Suppressor macrophage (primary cell): ENCODE data around the gene TP53BP1.
A peak's percentile ranks its signal among the peaks of the same experiment; 100 is the strongest.
"Not testable (repeated sequence)": the region's sequence is repeated elsewhere in the genome, so short reads cannot be mapped to it uniquely, and the experiment has no call there.

ENCODE experiments used
- DNase-seq, 4 experiments: peaks; one replicate each; pipeline ENCODE4 v3.0.0-alpha.2; 2020 to 2022
- total RNA-seq, 17 experiments: gene quantifications; one replicate each; lab custom pipeline; 2026; ENCODE audit warnings: mixed read lengths in 6 of 17, inconsistent platforms in 3 of 17; lab: John Stamatoyannopoulos, UW

Gene TP53BP1
- total RNA-seq: 14.5 to 58.2 (median 49.6) reads per million in 17 experiments

GRCh38 chr15:43492673-43493601, at the start of gene TP53BP1:
TSS of gene TP53BP1 (minus strand) at chr15:43493156. CDS start at chr15:43493043, 113 bp downstream.
- peak; percentile 95 to 97 (median 97) for DNase-seq

- DNase-seq: peak in 2 of 4 experiments; percentile 8 to 16
Measured at GRCh38 chr15:43541785-43542184, 48.8 kb upstream of the TP53BP1 start.

GRCh38 chr15:43538091-43538490, 45.1 kb upstream of the TP53BP1 start:
- no peak for DNase-seq

DNA sequence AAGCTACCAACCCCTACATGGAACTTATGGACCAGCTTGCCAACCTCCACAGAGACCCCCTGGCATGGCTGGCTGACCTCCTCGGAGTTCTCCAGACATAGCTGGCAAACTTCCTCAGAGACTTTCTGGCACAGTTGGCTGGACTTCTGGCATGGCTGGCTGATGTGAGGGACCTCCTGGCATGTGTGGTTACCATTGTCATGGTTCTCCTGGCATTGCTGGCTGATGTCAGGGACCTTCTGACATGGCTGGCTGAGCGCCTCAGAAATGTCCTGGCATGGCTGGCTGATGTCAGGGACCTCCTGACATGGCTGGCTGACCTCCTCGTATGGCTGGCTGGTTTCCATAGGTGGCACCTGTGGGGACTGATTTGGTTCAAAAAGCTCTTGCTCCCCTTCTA, 41.9 kb upstream of the TP53BP1 start:
- DNase-seq: no peak

DNA sequence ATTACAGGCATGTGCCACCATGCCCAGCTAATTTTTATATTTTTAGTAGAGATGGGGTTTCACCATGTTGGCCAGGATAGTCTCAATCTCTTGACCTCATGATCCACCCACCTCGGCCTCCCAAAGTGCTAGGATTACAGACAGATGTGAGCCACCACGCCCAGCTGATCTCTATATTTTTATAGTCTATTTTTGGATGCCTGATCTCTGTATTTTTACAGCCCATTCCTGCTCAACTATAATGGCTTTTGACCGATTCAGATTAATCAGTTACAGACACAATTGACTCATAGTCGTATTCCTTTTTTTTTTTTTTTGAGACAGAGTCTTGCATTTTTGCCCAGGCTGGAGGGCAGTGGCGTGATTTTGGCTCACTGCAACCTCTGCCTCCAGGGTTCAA, 39.9 kb upstream of the TP53BP1 start:
- DNase-seq: not testable (repeated sequence)

GRCh38 chr15:43531018-43531670, 38.2 kb upstream of the TP53BP1 start:
- no peak for DNase-seq

- DNase-seq: no peak
Measured at GRCh38 chr15:43529587-43530345, 36.8 kb upstream of the TP53BP1 start.

DNA sequence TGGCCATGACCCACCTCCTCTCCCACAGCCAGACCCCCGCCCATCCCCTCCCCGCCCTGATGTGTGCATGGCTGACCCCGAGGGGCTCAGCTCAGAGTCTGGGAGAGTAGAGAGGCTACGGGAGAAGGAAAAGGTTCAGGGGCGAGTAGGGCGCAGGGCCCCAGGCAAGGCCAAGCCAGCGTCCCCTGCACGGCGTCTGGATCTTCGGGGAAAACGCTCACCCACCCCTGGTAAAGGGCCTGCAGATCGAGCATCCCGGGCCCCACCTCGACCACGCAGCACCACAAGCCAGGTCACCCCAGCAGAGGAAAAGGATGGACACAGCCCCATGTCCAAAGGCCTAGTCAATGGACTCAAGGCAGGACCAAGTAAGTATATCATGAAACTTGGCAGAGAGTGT, 36.2 kb upstream of the TP53BP1 start:
- DNase-seq: no peak

DNA sequence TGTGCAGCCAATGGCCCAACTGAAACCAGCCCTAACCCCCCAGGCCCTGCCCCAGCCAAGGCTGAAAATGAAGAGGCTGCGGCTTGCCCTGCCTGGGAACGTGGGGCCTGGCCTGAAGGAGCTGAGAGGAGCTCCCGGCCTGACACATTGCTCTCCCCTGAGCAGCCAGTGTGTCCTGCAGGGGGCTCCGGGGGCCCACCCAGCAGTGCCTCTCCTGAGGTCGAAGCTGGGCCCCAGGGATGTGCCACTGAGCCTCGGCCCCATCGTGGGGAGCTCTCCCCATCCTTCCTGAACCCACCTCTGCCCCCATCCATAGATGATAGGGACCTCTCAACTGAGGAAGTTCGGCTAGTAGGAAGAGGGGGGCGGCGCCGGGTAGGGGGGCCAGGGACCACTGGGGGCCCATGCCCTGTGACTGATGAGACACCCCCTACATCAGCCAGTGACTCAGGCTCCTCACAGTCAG, 35.6 kb upstream of the TP53BP1 start:
- no peak for DNase-seq

GRCh38 chr15:43527802-43528541, 35.0 kb upstream of the TP53BP1 start:
- DNase-seq: no peak

- no peak for DNase-seq
Measured at GRCh38 chr15:43527016-43527801, 34.3 kb upstream of the TP53BP1 start.

- DNase-seq: no peak
Measured at GRCh38 chr15:43526261-43526930, 33.4 kb upstream of the TP53BP1 start.

DNA sequence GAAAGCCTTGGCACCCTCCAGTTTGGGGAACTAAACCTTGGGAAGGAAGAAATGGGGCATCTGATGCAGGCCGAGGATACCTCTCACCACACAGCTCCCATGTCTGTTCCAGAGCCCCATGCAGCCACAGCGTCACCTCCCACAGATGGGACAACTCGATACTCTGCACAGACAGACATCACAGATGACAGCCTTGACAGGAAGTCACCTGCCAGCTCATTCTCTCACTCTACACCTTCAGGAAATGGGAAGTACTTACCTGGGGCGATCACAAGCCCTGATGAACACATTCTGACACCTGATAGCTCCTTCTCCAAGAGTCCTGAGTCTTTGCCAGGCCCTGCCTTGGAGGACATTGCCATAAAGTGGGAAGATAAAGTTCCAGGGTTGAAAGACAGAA, 32.2 kb upstream of the TP53BP1 start:
- no peak for DNase-seq

GRCh38 chr15:43524254-43524845, 31.4 kb upstream of the TP53BP1 start:
- DNase-seq: no peak

DNA sequence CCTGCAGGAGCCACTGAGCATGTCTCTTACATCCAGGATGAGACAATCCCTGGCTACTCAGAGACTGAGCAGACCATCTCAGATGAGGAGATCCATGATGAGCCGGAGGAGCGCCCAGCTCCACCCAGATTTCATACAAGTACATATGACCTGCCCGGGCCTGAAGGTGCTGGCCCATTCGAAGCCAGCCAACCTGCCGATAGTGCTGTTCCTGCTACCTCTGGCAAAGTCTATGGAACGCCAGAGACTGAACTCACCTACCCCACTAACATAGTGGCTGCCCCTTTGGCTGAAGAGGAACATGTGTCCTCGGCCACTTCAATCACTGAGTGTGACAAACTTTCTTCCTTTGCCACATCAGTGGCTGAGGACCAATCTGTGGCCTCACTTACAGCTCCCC, 30.7 kb upstream of the TP53BP1 start:
- DNase-seq: no peak

DNA sequence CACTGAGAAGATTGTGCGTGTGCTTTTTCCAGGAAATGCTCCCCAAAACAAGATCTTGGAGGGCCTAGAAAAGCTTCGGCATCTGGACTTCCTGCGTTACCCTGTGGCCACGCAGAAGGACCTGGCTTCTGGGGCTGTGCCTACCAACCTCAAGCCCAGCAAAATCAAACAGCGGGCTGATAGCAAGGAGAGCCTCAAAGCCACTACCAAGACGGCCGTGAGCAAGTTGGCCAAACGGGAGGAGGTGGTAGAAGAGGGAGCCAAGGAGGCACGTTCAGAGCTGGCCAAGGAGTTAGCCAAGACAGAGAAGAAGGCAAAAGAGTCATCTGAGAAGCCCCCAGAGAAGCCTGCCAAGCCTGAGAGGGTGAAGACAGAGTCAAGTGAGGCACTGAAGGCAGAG, 29.3 kb upstream of the TP53BP1 start:
- DNase-seq: no peak

GRCh38 chr15:43521419-43521818, 28.5 kb upstream of the TP53BP1 start:
- no peak for DNase-seq

- no peak for DNase-seq
Measured at GRCh38 chr15:43520138-43520537, 27.2 kb upstream of the TP53BP1 start.

- peak; percentile 12 to 46 (median 32) for DNase-seq
Measured at GRCh38 chr15:43519196-43519595, 26.2 kb upstream of the TP53BP1 start.

DNA sequence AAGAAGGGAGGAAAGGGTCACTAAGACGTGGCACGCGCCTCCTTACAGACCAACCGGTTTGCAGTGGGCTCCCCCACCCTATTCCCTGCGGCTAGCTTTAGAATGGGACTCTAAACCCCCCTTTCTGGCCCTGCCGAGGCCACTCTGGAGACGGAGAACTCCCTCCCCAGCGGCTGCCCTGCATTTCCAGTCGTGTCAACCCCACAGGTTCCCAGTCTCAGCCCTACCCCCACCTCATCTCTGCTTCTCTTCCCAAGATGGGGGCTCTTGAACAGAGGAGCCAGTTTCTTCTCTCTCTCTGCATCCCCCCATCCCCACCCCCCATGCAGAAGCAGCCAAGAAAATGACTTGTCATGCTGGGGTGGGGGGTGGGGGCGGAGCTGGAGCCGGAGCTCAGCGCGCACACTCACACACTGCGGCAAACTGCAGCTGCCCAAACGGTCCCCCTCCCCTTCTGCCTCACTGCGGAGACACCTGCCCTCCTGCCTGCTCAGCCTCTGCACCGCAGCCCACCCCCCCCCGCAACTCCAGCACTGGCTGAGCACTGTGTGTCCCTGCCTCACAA, 25.3 kb upstream of the TP53BP1 start:
- no peak for DNase-seq
